Mesenchymal stem cell (in vitro differentiated cells and primary cell): Measurements from ENCODE around the gene IL17RE. TPM values are rescaled to one million over a fixed set of nuclear protein-coding genes. Genes with fewer than 3 reads are reported as not detected.
A peak's percentile ranks its signal among the peaks of the same experiment; 100 is the strongest.

ENCODE experiments used
- DNase-seq: peaks from one replicate; pipeline ENCODE4 v3.0.0-alpha.2; 2013
- H2AFZ ChIP-seq: one replicate; pipeline ENCODE4 v1.6.1; 2013; ENCODE audit warnings: low read depth, mild to moderate bottlenecking, control low read depth, inconsistent platforms, low read length, moderate library complexity
- H2AK5ac ChIP-seq: 2 replicates; pipeline ENCODE4 v1.6.1; 2013; ENCODE audit warnings: low read length, moderate library complexity, mild to moderate bottlenecking, inconsistent platforms; ENCODE audit not compliant: severe bottlenecking
- H2BK120ac ChIP-seq: one replicate; pipeline ENCODE4 v1.6.1; 2013; ENCODE audit warnings: low read depth, mild to moderate bottlenecking, inconsistent platforms, low read length, moderate library complexity
- H2BK12ac ChIP-seq, 2 experiments: one replicate each; pipeline ENCODE4 v1.6.1; 2013; ENCODE audit warnings: inconsistent platforms in 2 of 2, low read length in 2 of 2, mild to moderate bottlenecking in 2 of 2, moderate library complexity in 2 of 2, control low read depth in 1 of 2
- H2BK15ac ChIP-seq: one replicate; pipeline ENCODE4 v1.6.1; 2013; ENCODE audit warnings: mild to moderate bottlenecking, low read depth, inconsistent platforms; ENCODE audit not compliant: poor library complexity, severe bottlenecking
- H2BK5ac ChIP-seq: 2 replicates; pipeline ENCODE4 v1.6.1; 2013; ENCODE audit warnings: low read depth, mild to moderate bottlenecking, low read length, control low read depth, inconsistent platforms; ENCODE audit not compliant: poor library complexity, severe bottlenecking
- H3K14ac ChIP-seq, 2 experiments: one replicate each; pipeline ENCODE4 v1.6.1; 2013; ENCODE audit warnings: inconsistent platforms in 2 of 2, low read length in 2 of 2, control low read depth in 1 of 2, mild to moderate bottlenecking in 1 of 2, moderate library complexity in 1 of 2
- H3K18ac ChIP-seq, 2 experiments: one replicate each; pipeline ENCODE4 v1.6.1; 2013; ENCODE audit warnings: inconsistent platforms in 2 of 2, low read length in 2 of 2, control low read depth in 1 of 2, low read depth in 1 of 2, mild to moderate bottlenecking in 1 of 2
- H3K23ac ChIP-seq, 2 experiments: one replicate each; pipeline ENCODE4 v1.6.1; 2013; ENCODE audit warnings: inconsistent platforms in 2 of 2, low read length in 2 of 2, mild to moderate bottlenecking in 2 of 2, moderate library complexity in 2 of 2, control low read depth in 1 of 2
- H3K27ac ChIP-seq: 2 replicates; pipeline ENCODE4 v1.5.1; 2013; ENCODE audit warnings: mild to moderate bottlenecking, moderate library complexity, low read length, control low read depth, inconsistent platforms; ENCODE audit not compliant: poor library complexity, severe bottlenecking
- H3K27me3 ChIP-seq, 2 experiments: 2 replicates each; pipeline versions ENCODE4 v1.6.1 to v1.7.0; 2013; ENCODE audit warnings: low read length in 2 of 2, mild to moderate bottlenecking in 2 of 2, moderate library complexity in 2 of 2, control low read depth in 1 of 2, inconsistent platforms in 1 of 2; ENCODE audit not compliant: control insufficient read depth in 1 of 2, insufficient read depth in 1 of 2
- H3K36me3 ChIP-seq, 2 experiments: 2 replicates each; pipeline versions ENCODE4 v1.6.1 to v1.7.0; 2013; ENCODE audit warnings: low read length in 2 of 2, control low read depth in 1 of 2, inconsistent platforms in 1 of 2, low read depth in 1 of 2, mild to moderate bottlenecking in 1 of 2; ENCODE audit not compliant: insufficient read depth in 2 of 2, control insufficient read depth in 1 of 2
- H3K4ac ChIP-seq, 2 experiments: one replicate each; pipeline ENCODE4 v1.6.1; 2013; ENCODE audit warnings: inconsistent platforms in 2 of 2, low read length in 2 of 2, mild to moderate bottlenecking in 2 of 2, moderate library complexity in 2 of 2, control low read depth in 1 of 2, low read depth in 1 of 2
- H3K4me1 ChIP-seq: 2 replicates; pipeline ENCODE4 v1.6.1; 2013; ENCODE audit warnings: low read depth, low read length, control low read depth; ENCODE audit not compliant: control insufficient read depth, insufficient read depth
- H3K4me2 ChIP-seq: 2 replicates; pipeline ENCODE4 v1.6.1; 2013; ENCODE audit warnings: low read length, mild to moderate bottlenecking, inconsistent platforms; ENCODE audit not compliant: poor library complexity, severe bottlenecking
- H3K4me3 ChIP-seq, 2 experiments: 2 replicates each; pipeline versions ENCODE4 v1.5.1 to v1.7.0; 2013; ENCODE audit warnings: low read length in 2 of 2, mild to moderate bottlenecking in 2 of 2, control low read depth in 1 of 2, low read depth in 1 of 2; ENCODE audit not compliant: insufficient read depth in 1 of 2
- H3K79me1 ChIP-seq: replicated peaks from 2 replicates; pipeline ENCODE4 v1.6.1; 2013; ENCODE audit warnings: mild to moderate bottlenecking, control low read depth, low read length, inconsistent platforms; ENCODE audit not compliant: poor library complexity, severe bottlenecking
- H3K9ac ChIP-seq: 2 replicates; pipeline ENCODE4 v1.7.0; 2013; ENCODE audit warnings: mild to moderate bottlenecking, low read length, moderate library complexity
- H3K9me3 ChIP-seq: 2 replicates; pipeline ENCODE4 v1.7.0; 2013; ENCODE audit warnings: mild to moderate bottlenecking, low read length; ENCODE audit not compliant: control insufficient read depth
- H4K8ac ChIP-seq: one replicate; pipeline ENCODE4 v1.6.1; 2013; ENCODE audit warnings: inconsistent platforms, mild to moderate bottlenecking, low read length, moderate library complexity
- H4K91ac ChIP-seq: one replicate; pipeline ENCODE4 v1.6.1; 2013; ENCODE audit warnings: mild to moderate bottlenecking, low read length, inconsistent platforms
- WGBS: methylation state at CpG from one replicate; pipeline ENCODE4 v1.1.7; 2013; ENCODE audit warnings: mixed read lengths; 5-methylcytosine and 5-hydroxymethylcytosine counted together
- small RNA-seq: library from polyadenylated mRNA; stranded (forward); fragments of <200 nt; extraction: miRNeasy Mini kit (QIAGEN cat#:217004); gene quantifications from one replicate; pipeline ENCODE3, GENCODE V24; 2013; ENCODE audit warnings: low read depth

Gene IL17RE

GRCh38 chr3:9957214-9957613, 54.6 kb downstream of the IL17RE start:
- Histone ChIP-seq H2AFZ (no peak overlapping the region), H3K14ac (no peak overlapping the region), H2BK5ac (no peak overlapping the region), H3K9me3 (no peaks in the 10 kb centered on the region), H2BK12ac (no peak overlapping the region), H3K4ac (no peak overlapping the region), H3K36me3 (peaks cover 4 to 20% of the 10 kb centered on the region in 2 experiments), H2BK15ac (no peak overlapping the region), H4K91ac (no peak overlapping the region), H4K8ac (no peak overlapping the region), H3K9ac (peak overlapping the region; percentile 8), H3K4me3 (no peak overlapping the region), H3K27ac (no peak overlapping the region), H3K4me2 (no peak overlapping the region), H2BK120ac (no peak overlapping the region), H2AK5ac (no peak overlapping the region), H3K79me1 (no peaks in the 10 kb centered on the region), H3K4me1 (peaks cover 8% of the 10 kb centered on the region), H3K23ac (no peak overlapping the region), H3K27me3 (no peaks in the 10 kb centered on the region), H3K18ac (no peak overlapping the region)
- DNase-seq: no peak
- 61% methylated on average over 4 of the region's 5 CpGs for WGBS

- Histone ChIP-seq H2BK120ac (no peak overlapping the region), H2BK15ac (no peak overlapping the region), H3K4me3 (no peak overlapping the region), H3K27ac (no peak overlapping the region), H4K8ac (no peak overlapping the region), H3K36me3 (peaks cover 21 to 84% of the 10 kb centered on the region in 2 experiments), H3K79me1 (peaks cover 2% of the 10 kb centered on the region), H3K9me3 (no peaks in the 10 kb centered on the region), H3K14ac (no peak overlapping the region), H3K18ac (no peak overlapping the region), H3K27me3 (no peaks in the 10 kb centered on the region), H3K23ac (no peak overlapping the region), H3K9ac (no peak overlapping the region), H2AK5ac (no peak overlapping the region), H2BK12ac (no peak overlapping the region), H3K4me2 (no peak overlapping the region), H2BK5ac (no peak overlapping the region), H4K91ac (no peak overlapping the region), H3K4me1 (no peaks in the 10 kb centered on the region), H2AFZ (no peak overlapping the region), H3K4ac (no peak overlapping the region)
- 100% methylated on average over 4 of the region's 6 CpGs for WGBS
- no peak for DNase-seq
Measured at GRCh38 chr3:9965200-9965875, 62.7 kb downstream of the IL17RE start.

Small RNA genes lying within 50 kb of the gene (small RNA-seq; reads per million reads assigned to genes)
- not detected for gene RNU6-882P
